Suprapubic skin (tissue), 4 donors: Measurements from ENCODE around the gene ADAP1. TPM values are rescaled to one million over a fixed set of nuclear protein-coding genes. Genes with fewer than 3 reads are reported as not detected.

Experiments
- DNase-seq, 2 donors: peaks; one replicate each; pipeline ENCODE4 v3.0.0-alpha.2; 2019; ENCODE audit warnings: low spot score in 2 of 2
- H3K27ac ChIP-seq: fragments of 200-600 bp; sonication (generic); one replicate; pipeline ENCODE4 v1.5.1; 2019
- H3K27me3 ChIP-seq: fragments of 200-600 bp; sonication (generic); one replicate; pipeline ENCODE4 v1.5.1; 2019
- H3K36me3 ChIP-seq: fragments of 200-600 bp; sonication (generic); one replicate; pipeline ENCODE4 v1.5.1; 2019
- H3K4me1 ChIP-seq: fragments of 200-600 bp; sonication (generic); one replicate; pipeline ENCODE4 v1.5.1; 2019
- H3K4me3 ChIP-seq: fragments of 200-600 bp; sonication (generic); one replicate; pipeline ENCODE4 v1.5.1; 2019; ENCODE audit warnings: mild to moderate bottlenecking
- H3K9me3 ChIP-seq: fragments of 200-600 bp; sonication (generic); one replicate; pipeline ENCODE4 v1.5.1; 2019
- CTCF ChIP-seq, 2 donors: fragments of 200-600 bp in 1 of 2; fragments of 450-650 bp in 1 of 2; sonication (generic) in 1 of 2; IDR thresholded peaks; one replicate each; pipeline ENCODE4 v1.5.1; 2016 to 2019; ENCODE audit warnings: antibody characterized with exemption in 2 of 2, mild to moderate bottlenecking in 1 of 2, moderate library complexity in 1 of 2
- EP300 ChIP-seq: sonication (generic); formaldehyde crosslinking; IDR thresholded peaks from one replicate; pipeline ENCODE4 v1.6.1; 2017; ENCODE audit warnings: antibody characterized with exemption
- POLR2A ChIP-seq, 2 donors: fragments of 450-650 bp; IDR thresholded peaks; one replicate each; pipeline ENCODE4 v1.6.1; 2017; ENCODE audit warnings: antibody characterized with exemption in 2 of 2, mild to moderate bottlenecking in 2 of 2, moderate library complexity in 2 of 2
- POLR2AphosphoS5 ChIP-seq, 3 donors: sonication (generic); formaldehyde crosslinking; IDR thresholded peaks; one replicate each; pipeline ENCODE4 v1.6.1; 2017; ENCODE audit warnings: antibody characterized with exemption in 3 of 3
- WGBS: methylation state at CpG from one replicate; pipeline ENCODE4 v1.1.5; 2018; 5-methylcytosine and 5-hydroxymethylcytosine counted together
- total RNA-seq, 4 donors: library from RNA; depleted of rRNA; stranded (reverse); fragments of >200 nt; gene quantifications; one replicate each; pipeline ENCODE4 v1.1.0, GENCODE V29; 2016

Gene ADAP1
- total RNA-seq, 4 donors from 2014 or later: 4.1 to 9.1 (median 6.3) TPM

- no peaks in the 10 kb centered on the region for H3K27me3 ChIP-seq
- 65% methylated on average over 29 of the region's 31 CpGs for WGBS
- TF ChIP-seq POLR2AphosphoS5 (IDR thresholded peaks at IDR 0.05): no peak
- TF ChIP-seq EP300: no peak
- TF ChIP-seq POLR2A (IDR thresholded peaks at IDR 0.05): no peak
- TF ChIP-seq CTCF (IDR thresholded peaks at IDR 0.05): no peak
- H3K27ac ChIP-seq: peak overlapping the region; percentile 36
- H3K4me1 ChIP-seq: peaks cover 48% of the 10 kb centered on the region
- peak overlapping the region; percentile 6 for H3K4me3 ChIP-seq
- H3K9me3 ChIP-seq: no peaks in the 10 kb centered on the region
- peak in 1 of 2 donors; percentile 64 for DNase-seq
- H3K36me3 ChIP-seq: peaks cover 32% of the 10 kb centered on the region
Observed at GRCh38 chr7:884191-885003, 70.1 kb downstream of the ADAP1 start.

- H3K4me3 ChIP-seq: peak overlapping the region; percentile 6
- DNase-seq: peak in 1 of 2 donors; percentile 64
- H3K27ac ChIP-seq: peak overlapping the region; percentile 36
- H3K27me3 ChIP-seq: no peaks in the 10 kb centered on the region
- 78% methylated on average over 38 of the region's 50 CpGs for WGBS
- H3K36me3 ChIP-seq: peaks cover 26% of the 10 kb centered on the region
- H3K4me1 ChIP-seq: peaks cover 59% of the 10 kb centered on the region
- TF ChIP-seq POLR2AphosphoS5 (IDR thresholded peaks at IDR 0.05) (no peak), EP300 (no peak), CTCF (IDR thresholded peaks at IDR 0.05) (no peak), POLR2A (IDR thresholded peaks at IDR 0.05) (no peak)
- H3K9me3 ChIP-seq: no peaks in the 10 kb centered on the region
Observed at GRCh38 chr7:883055-884021, 71.1 kb downstream of the ADAP1 start.

GRCh38 chr7:882336-883035, 72.0 kb downstream of the ADAP1 start:
- WGBS: 90% methylated on average over 35 of the region's 37 CpGs
- Histone ChIP-seq H3K4me3 (peak overlapping the region; percentile 6), H3K36me3 (peaks cover 17% of the 10 kb centered on the region), H3K27ac (peak overlapping the region; percentile 12), H3K27me3 (no peaks in the 10 kb centered on the region), H3K9me3 (no peaks in the 10 kb centered on the region), H3K4me1 (peaks cover 68% of the 10 kb centered on the region)
- peak in 1 of 2 donors; percentile 40 for DNase-seq
- TF ChIP-seq EP300 (no peak), POLR2A (IDR thresholded peaks at IDR 0.05) (no peak), CTCF (IDR thresholded peaks at IDR 0.05) (no peak), POLR2AphosphoS5 (IDR thresholded peaks at IDR 0.05) (no peak)

GRCh38 chr7:881441-882234, 72.8 kb downstream of the ADAP1 start:
- Histone ChIP-seq H3K36me3 (peaks cover 9% of the 10 kb centered on the region), H3K4me1 (peaks cover 70% of the 10 kb centered on the region), H3K27me3 (no peaks in the 10 kb centered on the region), H3K4me3 (no peak overlapping the region), H3K27ac (no peak overlapping the region), H3K9me3 (no peaks in the 10 kb centered on the region)
- 92% methylated on average over 20 of the region's 20 CpGs for WGBS
- TF ChIP-seq EP300: no peak
- no peak for TF ChIP-seq POLR2AphosphoS5 (IDR thresholded peaks at IDR 0.05)
- TF ChIP-seq POLR2A (IDR thresholded peaks at IDR 0.05): no peak
- no peak for TF ChIP-seq CTCF (IDR thresholded peaks at IDR 0.05)
- peak in 1 of 2 donors; percentile 51 for DNase-seq
